GM12801 (cell line): ENCODE results near the gene KLF7.

Source experiments
- TF ChIP-seq, protein P1 (sequence below): IDR thresholded peaks from one replicate; pipeline ENCODE4 v1.5.1; 2011; ENCODE audit warnings: control low read depth; ENCODE audit not compliant: insufficient read length; ENCODE audit errors: extremely low read depth

The KLF7 gene

DNA sequence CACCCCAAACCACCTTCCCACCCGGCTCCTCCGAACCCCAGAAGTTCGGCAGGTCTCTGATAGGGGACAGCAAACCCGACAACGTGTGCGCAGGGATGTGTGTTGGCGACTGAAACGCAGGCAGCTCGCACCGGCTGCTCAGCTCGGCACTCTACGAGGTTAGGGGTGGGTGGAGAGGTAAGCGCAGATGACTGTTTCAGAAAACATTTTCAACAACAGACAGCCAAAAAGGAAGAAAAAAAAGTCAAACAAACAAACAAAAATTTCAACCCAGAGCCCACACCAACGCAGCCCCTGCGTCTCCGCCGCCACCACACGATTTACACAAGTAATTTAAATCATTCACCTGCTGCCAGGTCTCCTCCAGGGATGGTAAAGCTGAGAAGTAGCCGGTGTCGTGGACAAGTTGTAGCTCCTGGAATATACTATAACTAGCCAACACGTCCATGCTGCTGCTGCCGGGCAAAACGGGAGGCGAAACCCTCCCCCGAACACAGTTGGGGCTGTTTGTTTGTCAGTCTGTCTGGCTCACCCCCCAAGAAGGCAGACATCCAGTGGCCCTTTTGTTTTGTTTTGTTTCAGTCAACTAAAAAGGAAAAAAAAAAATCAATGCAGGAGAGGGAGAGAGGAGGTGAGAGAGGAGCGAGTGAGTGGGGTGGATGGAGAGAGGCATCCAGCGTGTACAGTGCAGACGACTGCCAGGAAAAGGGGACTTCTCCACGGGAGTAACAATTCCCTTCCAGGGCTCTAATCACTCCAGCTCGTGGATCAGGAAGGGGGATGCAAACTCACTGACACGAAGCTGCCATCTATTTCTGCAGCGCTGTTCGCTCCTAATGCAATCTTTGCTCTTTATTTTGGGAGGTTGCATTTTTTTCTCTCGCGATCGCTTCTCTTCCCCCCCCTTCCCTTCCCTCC lies at the start of gene KLF7:
Gene KLF7, minus strand, starts transcription at position 828 of the 918 bp plus-strand sequence. Its CDS starts 380 bp downstream, at position 448.
- TF ChIP-seq, protein P1, sequence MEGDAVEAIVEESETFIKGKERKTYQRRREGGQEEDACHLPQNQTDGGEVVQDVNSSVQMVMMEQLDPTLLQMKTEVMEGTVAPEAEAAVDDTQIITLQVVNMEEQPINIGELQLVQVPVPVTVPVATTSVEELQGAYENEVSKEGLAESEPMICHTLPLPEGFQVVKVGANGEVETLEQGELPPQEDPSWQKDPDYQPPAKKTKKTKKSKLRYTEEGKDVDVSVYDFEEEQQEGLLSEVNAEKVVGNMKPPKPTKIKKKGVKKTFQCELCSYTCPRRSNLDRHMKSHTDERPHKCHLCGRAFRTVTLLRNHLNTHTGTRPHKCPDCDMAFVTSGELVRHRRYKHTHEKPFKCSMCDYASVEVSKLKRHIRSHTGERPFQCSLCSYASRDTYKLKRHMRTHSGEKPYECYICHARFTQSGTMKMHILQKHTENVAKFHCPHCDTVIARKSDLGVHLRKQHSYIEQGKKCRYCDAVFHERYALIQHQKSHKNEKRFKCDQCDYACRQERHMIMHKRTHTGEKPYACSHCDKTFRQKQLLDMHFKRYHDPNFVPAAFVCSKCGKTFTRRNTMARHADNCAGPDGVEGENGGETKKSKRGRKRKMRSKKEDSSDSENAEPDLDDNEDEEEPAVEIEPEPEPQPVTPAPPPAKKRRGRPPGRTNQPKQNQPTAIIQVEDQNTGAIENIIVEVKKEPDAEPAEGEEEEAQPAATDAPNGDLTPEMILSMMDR: no peak

DNA sequence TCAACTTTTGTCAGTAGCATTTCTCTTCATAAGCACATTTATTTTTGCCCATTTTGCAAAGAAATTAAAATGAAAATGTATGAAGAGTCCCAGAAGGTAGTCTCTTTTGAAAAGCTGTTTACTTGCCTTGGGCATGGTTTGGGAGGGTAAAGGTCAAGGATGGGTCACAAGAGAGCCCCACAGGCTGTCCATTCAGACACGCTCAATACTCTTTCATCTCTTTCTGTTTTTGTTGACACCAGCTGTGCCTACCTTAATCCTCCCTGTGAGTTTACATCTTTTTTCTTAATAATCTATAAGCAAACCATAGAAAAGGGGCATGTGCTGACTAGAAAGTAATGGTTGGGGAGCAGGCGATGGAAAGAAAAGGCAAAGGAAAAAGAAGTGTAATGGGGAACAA lies 49.6 kb upstream of the KLF7 start:
- TF ChIP-seq, protein P1: no peak

DNA sequence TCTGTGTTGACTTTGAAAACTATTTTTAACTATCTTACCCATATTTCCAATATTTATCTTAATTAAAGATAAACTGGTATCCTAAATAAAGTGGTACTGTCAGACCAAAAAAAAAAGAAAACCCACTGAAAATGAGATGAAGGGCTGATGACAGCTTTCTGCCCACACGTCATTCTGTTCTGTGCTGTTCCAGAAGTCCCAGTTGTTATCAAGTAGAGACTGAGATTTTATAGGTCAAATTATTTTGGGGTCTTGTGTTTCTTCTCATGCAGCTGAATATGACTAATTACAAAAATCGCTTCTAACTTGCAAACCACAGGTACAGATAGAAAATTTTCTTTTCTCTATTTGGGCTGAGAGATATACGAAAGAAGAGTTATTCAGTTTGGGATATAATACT lies 48.7 kb upstream of the KLF7 start:
- TF ChIP-seq, protein P1: no peak

DNA sequence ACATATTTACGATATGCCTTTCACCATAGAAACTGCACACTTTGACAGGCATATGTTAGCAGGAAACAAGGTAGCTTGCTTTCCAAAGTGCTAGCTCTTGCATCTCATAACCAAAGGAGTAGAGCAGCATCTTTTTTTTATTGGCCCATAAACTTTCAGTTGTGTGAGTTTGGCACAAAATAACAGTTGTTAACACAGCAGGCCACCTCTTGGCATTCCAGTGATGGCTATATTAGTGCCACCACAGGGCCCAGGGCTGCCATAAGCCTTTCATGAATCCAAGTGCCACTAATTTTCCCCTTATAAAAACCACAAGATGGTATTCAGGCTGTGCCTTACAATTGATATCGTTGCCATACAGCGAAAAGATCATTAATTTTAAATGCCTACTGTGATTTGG lies 40.3 kb upstream of the KLF7 start:
- TF ChIP-seq, protein P1: no peak

DNA sequence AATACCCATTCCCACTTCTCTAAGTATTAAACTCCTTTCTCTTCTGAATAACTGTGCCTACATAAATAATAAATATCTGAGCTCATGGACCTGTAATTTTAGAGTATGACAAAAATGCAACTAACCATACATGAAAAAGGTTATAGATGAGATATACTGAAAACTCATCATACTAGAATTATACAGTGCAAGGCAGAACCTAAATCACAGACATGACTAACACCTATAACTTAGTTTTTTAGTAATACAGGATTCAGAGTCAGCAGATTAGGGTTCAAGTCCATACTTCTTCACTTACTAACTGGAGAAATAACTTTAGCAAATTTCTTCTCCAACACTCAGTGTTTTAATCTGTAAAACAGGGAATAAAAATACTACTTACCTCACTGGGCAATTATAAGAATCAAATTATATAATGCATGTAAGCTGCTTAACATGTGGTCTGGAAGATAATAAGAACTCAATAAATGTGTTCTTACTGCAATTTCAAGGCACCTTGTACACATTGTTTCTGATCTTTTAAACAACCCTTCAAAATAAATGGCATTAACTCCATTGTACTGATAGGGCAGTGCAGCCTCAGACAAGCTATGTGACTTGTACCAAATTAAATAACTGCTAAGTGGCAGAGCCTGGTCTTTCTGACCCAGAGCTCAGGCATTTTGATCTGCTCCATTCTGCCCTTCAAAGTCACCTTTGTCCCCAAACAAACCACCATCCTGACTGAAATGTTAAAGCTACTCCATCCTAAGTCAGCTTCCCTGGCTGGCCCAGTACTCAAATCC lies 39.6 kb upstream of the KLF7 start:
- TF ChIP-seq, protein P1: no peak

GRCh38 chr2:207203056-207203455 lies 37.3 kb upstream of the KLF7 start:
- TF ChIP-seq, protein P1: no peak

- TF ChIP-seq, protein P1: no peak
Measured at GRCh38 chr2:207202645-207203044, 36.9 kb upstream of the KLF7 start.
